Fibroblast of lung (primary cell): ENCODE data around the gene ZBTB12. TPM values are rescaled to one million over a fixed set of nuclear protein-coding genes. Genes with fewer than 3 reads are reported as not detected.

Experiments used
- DNase-seq, 2 donors: peaks; one replicate each; pipeline versions ENCODE4 v3.0.0 to v3.0.0-alpha.2; 2010; ENCODE audit warnings: low read depth in 2 of 2
- H2AFZ ChIP-seq: 2 replicates; pipeline ENCODE4 v1.5.1; 2012; ENCODE audit warnings: low read length, control low read depth, inconsistent platforms
- H3K27ac ChIP-seq: 2 replicates; pipeline ENCODE4 v1.5.1; 2011; ENCODE audit warnings: low read length, control low read depth; ENCODE audit not compliant: insufficient read depth
- H3K27me3 ChIP-seq: 2 replicates; pipeline ENCODE4 v1.5.1; 2011; ENCODE audit warnings: mild to moderate bottlenecking, low read length; ENCODE audit not compliant: control insufficient read depth, insufficient read depth
- H3K36me3 ChIP-seq: 2 replicates; pipeline ENCODE4 v1.5.1; 2011; ENCODE audit warnings: low read length; ENCODE audit not compliant: control insufficient read depth, insufficient read depth
- H3K4me1 ChIP-seq: 2 replicates; pipeline ENCODE4 v1.5.1; 2011; ENCODE audit warnings: low read length; ENCODE audit not compliant: control insufficient read depth, insufficient read depth; ENCODE audit errors: extremely low read depth
- H3K4me2 ChIP-seq: 2 replicates; pipeline ENCODE4 v1.5.1; 2011; ENCODE audit warnings: low read length, control low read depth; ENCODE audit not compliant: insufficient read depth; ENCODE audit errors: extremely low read depth
- H3K4me3 ChIP-seq, 4 experiments: fragments of 200-600 bp in 1 of 4; sonication (generic) in 1 of 4; replicated peaks in 1 of 4; 2 replicates each; pipeline ENCODE4 v1.5.1; 2011 to 2016; ENCODE audit warnings: low read length in 4 of 4, low read depth in 3 of 4, mild to moderate bottlenecking in 3 of 4, control low read depth in 2 of 4, inconsistent platforms in 1 of 4, mixed read lengths in 1 of 4; ENCODE audit not compliant: insufficient read depth in 1 of 4; ENCODE audit errors: control extremely low read depth in 1 of 4
- H3K79me2 ChIP-seq: 2 replicates; pipeline ENCODE4 v1.5.1; 2012; ENCODE audit warnings: mild to moderate bottlenecking, low read length, inconsistent platforms; ENCODE audit not compliant: control insufficient read depth, insufficient read depth
- H3K9ac ChIP-seq: 2 replicates; pipeline ENCODE4 v1.5.1; 2011; ENCODE audit warnings: mild to moderate bottlenecking, low read length, control low read depth; ENCODE audit not compliant: insufficient read depth
- H3K9me3 ChIP-seq: 2 replicates; pipeline ENCODE4 v1.5.1; 2012; ENCODE audit warnings: low read depth, low read length; ENCODE audit not compliant: control insufficient read depth, insufficient read depth
- H4K20me1 ChIP-seq: 2 replicates; pipeline ENCODE4 v1.5.1; 2011; ENCODE audit warnings: low read length; ENCODE audit not compliant: control insufficient read depth, insufficient read depth; ENCODE audit errors: extremely low read depth
- EZH2 ChIP-seq: IDR thresholded peaks from 2 replicates; pipeline ENCODE4 v1.5.1; 2012; ENCODE audit warnings: low read length, control low read depth, mild to moderate bottlenecking; ENCODE audit errors: missing control alignments
- polyA plus RNA-seq, 2 donors: library from polyadenylated mRNA; depleted of rRNA in 1 of 2; stranded (reverse) in 1 of 2; unstranded in 1 of 2; fragments of >200 nt; gene quantifications; 2 replicates each; pipeline ENCODE4 v1.2.1, GENCODE V29; 2011 to 2012; ENCODE audit warnings: missing spikeins in 1 of 2
- total RNA-seq: library from RNA; depleted of rRNA; stranded (reverse); fragments of >200 nt; gene quantifications from 2 replicates; pipeline ENCODE4 v1.2.1, GENCODE V29; 2014
- TF ChIP-seq, protein P1 (sequence below), 2 donors: IDR thresholded peaks in 1 of 2; conservative IDR thresholded peaks in 1 of 2; 1 replicate in 1 of 2; 2 replicates in 1 of 2; pipeline ENCODE4 v1.5.1; 2011 to 2012; ENCODE audit warnings: low read length in 2 of 2, control low read depth in 1 of 2, inconsistent platforms in 1 of 2, low read depth in 1 of 2, mild to moderate bottlenecking in 1 of 2

Gene ZBTB12
- total and polyA plus RNA-seq, 2 donors (not counting 1 experiment from before 2014, with no cell fraction given): 1.2 to 13.2 TPM

DNA sequence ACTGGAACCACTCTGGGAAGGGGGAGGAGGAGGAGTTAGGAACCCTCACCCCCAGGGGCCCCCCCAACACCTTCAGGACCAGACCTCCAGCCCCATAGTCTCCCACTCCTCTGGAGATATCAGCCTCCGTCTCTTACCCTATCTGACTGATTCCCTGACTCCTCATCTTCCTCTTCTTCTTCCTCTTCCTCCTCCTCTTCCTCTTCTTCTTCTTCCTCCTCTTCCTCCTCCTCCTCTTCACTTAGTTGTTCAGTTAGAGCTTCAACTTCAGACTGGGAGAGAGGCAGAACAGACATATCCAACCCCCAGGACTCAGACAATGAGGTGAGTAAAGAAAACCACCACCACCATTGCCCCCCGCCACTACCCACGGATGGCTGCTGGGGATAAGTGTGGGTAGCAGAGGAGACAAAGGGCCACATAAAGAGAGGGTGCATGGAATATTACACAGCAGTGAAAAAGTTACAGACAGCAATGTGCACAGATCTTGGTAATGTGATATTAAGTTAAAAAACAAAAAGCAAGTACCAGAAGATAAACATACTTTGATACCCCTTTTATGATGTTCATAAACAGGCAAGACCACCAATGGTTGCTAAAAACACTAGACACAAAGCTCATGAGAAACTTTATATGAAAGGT is 12.4 kb downstream of the ZBTB12 start:
- H4K20me1 ChIP-seq: no peaks in the 10 kb centered on the region
- no peaks in the 10 kb centered on the region for H3K27me3 ChIP-seq
- no peak overlapping the region for H3K4me2 ChIP-seq
- no peaks in the 10 kb centered on the region for H3K79me2 ChIP-seq
- no peaks in the 10 kb centered on the region for H3K9me3 ChIP-seq
- no peak overlapping the region for H3K27ac ChIP-seq
- TF ChIP-seq, protein P1, sequence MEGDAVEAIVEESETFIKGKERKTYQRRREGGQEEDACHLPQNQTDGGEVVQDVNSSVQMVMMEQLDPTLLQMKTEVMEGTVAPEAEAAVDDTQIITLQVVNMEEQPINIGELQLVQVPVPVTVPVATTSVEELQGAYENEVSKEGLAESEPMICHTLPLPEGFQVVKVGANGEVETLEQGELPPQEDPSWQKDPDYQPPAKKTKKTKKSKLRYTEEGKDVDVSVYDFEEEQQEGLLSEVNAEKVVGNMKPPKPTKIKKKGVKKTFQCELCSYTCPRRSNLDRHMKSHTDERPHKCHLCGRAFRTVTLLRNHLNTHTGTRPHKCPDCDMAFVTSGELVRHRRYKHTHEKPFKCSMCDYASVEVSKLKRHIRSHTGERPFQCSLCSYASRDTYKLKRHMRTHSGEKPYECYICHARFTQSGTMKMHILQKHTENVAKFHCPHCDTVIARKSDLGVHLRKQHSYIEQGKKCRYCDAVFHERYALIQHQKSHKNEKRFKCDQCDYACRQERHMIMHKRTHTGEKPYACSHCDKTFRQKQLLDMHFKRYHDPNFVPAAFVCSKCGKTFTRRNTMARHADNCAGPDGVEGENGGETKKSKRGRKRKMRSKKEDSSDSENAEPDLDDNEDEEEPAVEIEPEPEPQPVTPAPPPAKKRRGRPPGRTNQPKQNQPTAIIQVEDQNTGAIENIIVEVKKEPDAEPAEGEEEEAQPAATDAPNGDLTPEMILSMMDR (conservative IDR thresholded peaks at IDR 0.05 in 1 of 2, IDR thresholded peaks at IDR 0.05 in 1 of 2; ENCODE audit: low read depth in 1 of 2, low read length in 2 of 2): no peak
- no peak for TF ChIP-seq EZH2
- no peaks in the 10 kb centered on the region for H3K4me1 ChIP-seq
- DNase-seq: no peak
- H2AFZ ChIP-seq: no peak overlapping the region
- H3K4me3 ChIP-seq: no peak overlapping the region
- H3K36me3 ChIP-seq: peaks cover 30% of the 10 kb centered on the region
- H3K9ac ChIP-seq: no peak overlapping the region

DNA sequence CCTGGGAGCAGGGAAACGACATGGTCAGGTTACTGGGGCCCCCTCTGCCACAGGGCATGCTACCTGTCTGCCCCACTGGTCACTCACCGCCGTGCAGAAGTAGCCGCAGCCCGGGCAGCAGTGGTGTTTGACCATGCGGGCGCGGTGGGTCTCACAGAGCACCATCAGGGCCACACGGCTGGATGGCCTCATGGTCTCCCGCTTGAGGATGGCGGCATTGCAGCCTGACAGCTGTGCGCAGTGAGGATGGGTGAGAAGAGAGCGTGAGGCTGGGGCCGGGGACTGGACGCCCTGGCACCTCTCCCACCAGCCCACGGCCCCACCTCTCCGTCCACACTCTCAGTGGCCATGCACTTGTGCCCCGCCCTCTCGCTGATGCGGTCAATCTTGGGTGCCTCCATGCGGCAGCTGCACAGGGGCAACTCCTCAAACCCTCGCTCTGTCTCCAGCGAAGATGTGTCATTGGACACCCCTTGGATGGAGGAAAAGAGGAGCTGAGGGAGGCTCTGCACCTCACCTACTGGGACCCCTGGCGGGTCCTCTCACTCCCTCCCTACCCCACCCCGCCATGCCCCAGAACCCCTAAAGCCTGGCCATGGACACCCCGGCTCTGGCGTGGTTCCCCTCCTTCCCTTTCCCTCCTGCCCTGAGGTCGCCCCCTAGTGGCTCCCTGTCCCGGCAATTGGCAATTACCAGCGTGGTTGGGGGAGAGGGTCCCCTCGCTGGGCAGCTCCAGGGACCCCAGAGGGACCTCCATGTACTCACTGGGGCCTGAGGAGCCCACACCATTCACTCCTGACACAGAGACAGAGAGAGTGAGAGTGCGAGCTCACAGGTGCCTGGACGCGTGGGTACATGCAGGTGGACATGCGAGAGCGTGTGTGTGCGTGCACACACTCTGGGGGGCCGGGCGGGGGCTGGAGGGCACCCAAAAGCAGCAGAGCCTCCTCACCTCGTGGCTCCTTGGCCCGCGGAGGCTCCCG is 13.3 kb downstream of the ZBTB12 start:
- Histone ChIP-seq H2AFZ (no peak overlapping the region), H3K79me2 (no peaks in the 10 kb centered on the region), H3K9me3 (no peaks in the 10 kb centered on the region), H3K9ac (no peak overlapping the region), H3K4me1 (no peaks in the 10 kb centered on the region), H3K27ac (no peak overlapping the region), H3K4me3 (no peak overlapping the region), H4K20me1 (no peaks in the 10 kb centered on the region), H3K27me3 (no peaks in the 10 kb centered on the region), H3K4me2 (no peak overlapping the region), H3K36me3 (peaks cover 30% of the 10 kb centered on the region)
- DNase-seq: no peak
- TF ChIP-seq, protein P1 (conservative IDR thresholded peaks at IDR 0.05 in 1 of 2, IDR thresholded peaks at IDR 0.05 in 1 of 2; ENCODE audit: low read depth in 1 of 2, low read length in 2 of 2): peak; percentile 65 to 67
- no peak for TF ChIP-seq EZH2
